ENCODE measurements around the gene RNF213.
"Not testable (repeated sequence)": the region's sequence is repeated elsewhere in the genome, so short reads cannot be mapped to it uniquely, and the experiment has no call there.

Gene RNF213

DNA sequence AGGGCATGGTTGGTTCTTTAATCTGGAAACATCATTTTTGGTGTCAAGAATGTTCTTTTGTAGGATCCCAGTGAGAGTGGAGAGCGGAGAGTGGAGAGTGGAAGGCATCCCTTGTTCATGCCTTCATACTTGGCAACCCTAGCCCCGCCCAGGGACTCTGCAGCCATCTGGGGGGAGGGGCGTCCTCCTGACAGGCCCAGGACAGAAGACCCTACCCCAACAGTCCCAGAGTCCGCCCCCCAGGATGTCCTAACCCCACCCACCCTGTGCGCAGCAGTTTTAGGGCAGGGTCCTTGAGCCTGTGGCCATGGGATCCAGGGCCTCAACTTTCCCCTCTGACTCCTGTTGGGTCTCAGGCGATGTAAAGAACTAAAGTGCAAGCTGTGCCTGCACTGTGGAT, 36.0 kb upstream of the RNF213 start:
- DNase-seq (ENCODE audit: low read depth in 2 of 2), result no peak

- DNase-seq (ENCODE audit: low read depth in 2 of 2), result no peak
Observed at GRCh38 chr17:80225230-80225629, 35.4 kb upstream of the RNF213 start.

- no peak for DNase-seq (ENCODE audit: low read depth in 2 of 2)
Observed at GRCh38 chr17:80227156-80227555, 33.5 kb upstream of the RNF213 start.

DNA sequence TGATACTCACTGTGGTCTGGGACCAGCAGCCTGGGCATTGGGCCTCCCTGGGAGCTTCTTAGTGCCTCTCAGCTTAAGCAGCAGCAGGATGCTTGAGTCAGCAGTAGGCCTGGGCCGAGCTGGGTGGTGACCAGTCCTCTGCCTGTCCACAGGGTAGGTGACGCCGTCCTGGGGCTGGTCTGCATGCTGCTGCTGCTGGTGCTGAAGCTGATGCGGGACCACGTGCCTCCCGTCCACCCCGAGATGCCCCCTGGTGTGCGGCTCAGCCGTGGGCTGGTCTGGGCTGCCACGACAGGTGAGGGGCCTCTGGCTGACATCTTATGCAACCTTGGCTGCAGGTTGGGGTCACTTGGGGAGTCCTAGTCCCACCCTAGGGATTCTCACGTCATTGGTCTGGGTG, 33.0 kb upstream of the RNF213 start:
- DNase-seq (ENCODE audit: low read depth in 2 of 2), result no peak

- DNase-seq (ENCODE audit: low read depth in 2 of 2), result no peak
Observed at GRCh38 chr17:80228477-80228876, 32.2 kb upstream of the RNF213 start.

DNA sequence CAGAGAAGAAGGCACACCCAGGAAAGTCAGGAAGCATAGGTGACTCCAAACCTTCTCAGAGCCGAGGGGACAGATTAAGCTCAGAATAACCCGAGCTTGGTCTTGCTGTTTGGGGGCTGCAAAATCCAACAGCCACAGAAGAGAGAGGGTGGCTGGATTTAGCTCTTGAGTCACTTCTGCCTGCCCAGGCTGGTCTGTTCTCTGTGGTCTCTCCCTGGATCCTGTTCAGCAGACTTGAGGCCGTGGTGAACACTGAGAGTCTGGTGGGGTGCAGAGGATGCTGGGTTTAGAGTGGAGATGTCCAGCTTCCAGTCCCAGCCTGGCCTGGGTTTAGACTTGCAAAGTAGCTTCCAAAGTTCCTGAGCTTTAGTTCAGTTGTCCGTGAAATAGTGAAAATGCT, 31.6 kb upstream of the RNF213 start:
- DNase-seq (ENCODE audit: low read depth in 2 of 2), result no peak

DNA sequence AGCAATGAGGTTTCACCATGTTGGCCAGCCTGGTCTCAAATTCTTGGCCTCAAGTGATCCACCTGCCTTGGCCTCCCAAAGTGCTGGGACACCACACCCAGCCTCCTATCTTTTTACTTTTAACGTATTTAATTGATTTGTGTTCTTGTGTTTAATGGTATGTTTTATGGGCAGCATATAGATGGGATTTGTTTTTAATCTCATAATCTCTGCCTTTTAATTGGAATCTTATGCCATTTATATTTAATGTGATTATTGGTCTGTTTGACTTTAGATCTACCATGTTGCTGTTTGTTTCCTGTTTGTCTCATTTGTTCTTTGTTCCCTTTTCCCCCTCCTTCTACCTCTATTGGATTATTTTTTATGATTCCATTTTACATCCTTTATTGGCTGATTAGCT, 28.2 kb upstream of the RNF213 start:
- no peak for DNase-seq (ENCODE audit: low read depth in 2 of 2)

GRCh38 chr17:80233202-80233601, 27.4 kb upstream of the RNF213 start:
- no peak for DNase-seq (ENCODE audit: low read depth in 2 of 2)

- no peak for DNase-seq (ENCODE audit: low read depth in 2 of 2)
Observed at GRCh38 chr17:80236911-80237310, 23.7 kb upstream of the RNF213 start.

- DNase-seq (ENCODE audit: low read depth in 2 of 2), result no peak
Observed at GRCh38 chr17:80237386-80237785, 23.3 kb upstream of the RNF213 start.

GRCh38 chr17:80242505-80242904, 18.1 kb upstream of the RNF213 start:
- DNase-seq (ENCODE audit: low read depth in 2 of 2), result no peak

DNA sequence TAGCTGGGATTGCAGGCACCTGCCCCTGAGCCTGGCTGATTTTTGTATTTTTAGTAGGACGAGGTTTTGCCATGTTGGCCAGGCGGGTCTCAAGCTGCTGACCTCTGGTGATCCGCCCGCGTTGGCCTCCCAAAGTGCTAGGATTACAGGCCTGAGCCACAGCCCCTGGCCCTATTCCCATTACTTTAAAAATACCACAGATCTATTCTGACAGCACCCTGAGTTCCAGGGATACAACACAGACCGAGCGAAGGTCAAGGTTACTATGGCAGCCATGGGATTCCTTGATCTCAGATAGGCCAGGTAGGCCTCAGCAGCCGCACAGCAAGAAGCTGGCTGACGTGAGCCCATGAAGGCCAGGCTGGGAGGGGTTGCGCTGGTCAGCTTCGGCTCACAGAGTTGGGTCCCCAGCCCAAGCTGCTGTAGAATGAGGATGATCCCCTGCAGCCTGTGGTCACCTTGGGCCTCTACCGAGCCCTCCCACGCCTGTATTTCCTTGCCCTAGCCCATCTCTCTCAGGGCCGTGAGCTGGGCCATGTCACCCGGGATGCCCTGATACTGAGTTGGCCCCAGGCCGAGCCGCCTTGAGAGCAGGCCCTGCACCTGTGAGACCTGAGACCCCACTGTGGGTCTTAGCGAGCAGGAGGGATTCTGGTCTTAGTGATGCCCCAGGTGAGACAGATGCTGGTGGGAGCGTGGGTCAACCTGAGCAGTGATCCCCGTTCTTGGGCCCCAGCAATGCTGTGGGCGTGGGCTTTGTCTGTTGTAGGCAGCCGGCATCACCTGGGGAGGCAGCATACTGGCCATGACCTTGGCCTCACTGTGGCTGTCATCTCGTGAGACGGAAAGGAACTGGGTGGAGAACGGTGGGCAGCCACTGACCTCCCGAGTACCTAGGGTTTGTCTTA, 16.9 kb upstream of the RNF213 start:
- no peak for DNase-seq (ENCODE audit: low read depth in 2 of 2)

- DNase-seq (ENCODE audit: low read depth in 2 of 2), result not testable (repeated sequence)
Observed at GRCh38 chr17:80244448-80244847, 16.2 kb upstream of the RNF213 start.

DNA sequence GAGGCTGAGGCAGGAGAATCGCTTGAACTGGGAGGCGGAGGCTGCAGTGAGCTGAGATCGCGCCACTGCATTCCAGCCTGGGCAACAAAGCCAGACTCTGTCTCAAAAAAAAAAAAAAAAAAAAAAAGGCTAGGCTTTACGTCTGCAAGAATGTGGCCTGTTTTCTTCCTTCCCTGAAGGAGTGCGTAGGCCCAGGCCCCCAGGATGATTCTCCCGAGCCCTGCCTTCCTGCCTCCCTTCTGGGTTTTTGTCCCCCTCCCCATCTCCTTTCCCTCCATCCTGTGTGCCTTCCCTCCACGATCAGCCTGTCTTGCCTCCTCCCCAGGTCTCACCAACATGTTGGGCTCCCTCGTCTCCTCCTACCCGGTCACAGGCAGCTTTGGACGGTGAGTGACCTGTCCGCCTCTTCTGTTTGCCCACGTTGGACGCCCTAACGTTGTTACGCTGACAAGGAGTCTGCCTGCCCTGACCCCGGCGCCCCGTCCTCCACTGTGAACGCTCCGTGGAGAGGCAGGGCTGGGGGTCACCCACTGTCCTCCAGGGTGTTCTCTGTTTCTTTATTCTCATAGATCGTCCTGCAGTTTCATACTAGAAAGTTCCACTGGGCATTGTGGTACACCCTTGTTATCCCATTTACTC, 15.7 kb upstream of the RNF213 start:
- DNase-seq (ENCODE audit: low read depth in 2 of 2), result no peak

DNA sequence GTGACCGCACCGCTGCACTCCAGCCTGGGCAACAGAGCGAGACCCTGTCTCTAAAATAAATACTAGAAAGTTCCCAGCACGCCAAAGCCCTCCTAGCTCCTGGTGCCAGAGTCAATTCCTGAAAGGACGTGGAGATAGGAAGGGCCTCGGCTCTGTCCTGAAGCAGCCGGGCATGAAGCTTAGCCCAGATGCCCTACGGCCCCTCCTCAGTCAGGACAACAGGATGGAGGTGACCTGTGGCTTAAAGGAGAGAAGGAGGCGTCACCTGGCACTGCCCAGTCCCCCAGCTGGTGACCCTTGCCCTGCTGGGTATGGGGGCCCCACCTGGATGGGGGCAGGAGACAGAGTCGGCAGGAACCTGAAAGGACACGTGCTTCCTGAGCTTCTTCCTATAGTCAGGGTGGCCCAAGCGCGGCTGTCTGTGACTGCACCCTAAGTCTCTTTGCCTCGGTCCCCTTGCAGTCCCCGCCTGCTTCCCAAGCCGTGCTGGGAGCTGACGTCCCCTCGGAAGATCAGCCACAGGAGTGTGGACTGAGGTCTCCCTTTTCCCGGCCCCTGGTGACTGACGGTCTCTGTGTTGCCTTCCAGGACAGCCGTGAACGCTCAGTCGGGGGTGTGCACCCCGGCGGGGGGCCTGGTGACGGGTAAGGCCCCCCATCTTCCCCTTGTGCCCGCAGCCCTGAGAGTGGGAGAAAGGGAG, 14.9 kb upstream of the RNF213 start:
- no peak for DNase-seq (ENCODE audit: low read depth in 2 of 2)

DNA sequence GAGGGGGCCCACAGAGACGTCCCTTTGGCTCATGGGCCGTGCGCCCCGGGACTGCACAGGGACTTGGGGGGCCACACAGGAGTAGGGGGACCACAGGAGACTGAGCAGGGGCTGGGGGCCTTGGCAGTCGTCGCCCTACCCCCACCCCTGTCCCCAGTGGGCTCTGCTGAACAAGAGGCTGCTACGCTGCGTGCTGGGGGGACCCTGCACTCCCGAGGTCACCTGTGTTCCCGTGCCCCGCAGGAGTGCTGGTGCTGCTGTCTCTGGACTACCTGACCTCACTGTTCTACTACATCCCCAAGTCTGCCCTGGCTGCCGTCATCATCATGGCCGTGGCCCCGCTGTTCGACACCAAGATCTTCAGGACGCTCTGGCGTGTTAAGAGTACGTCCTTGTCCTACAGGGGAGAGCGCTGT, 14.4 kb upstream of the RNF213 start:
- DNase-seq (ENCODE audit: low read depth in 2 of 2), result no peak

DNA sequence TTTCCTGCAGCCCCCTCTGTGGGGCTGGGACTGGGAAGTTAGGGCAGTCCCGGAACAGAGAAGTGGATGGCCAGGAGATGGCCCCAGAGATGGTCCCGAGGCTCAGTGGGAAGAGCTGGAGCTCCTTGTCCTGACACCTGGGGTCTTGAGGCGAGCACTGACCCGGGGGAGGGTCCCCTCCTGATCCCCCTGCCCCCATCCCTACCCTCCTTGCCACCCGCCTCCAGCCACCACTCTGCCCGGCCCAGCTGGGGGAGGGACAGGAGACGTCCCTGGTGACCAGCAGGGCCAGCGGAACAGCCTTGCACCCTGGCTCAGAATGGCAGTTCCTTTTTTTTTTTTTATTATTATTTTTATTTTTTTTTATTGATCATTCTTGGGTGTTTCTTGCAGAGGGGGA, 13.9 kb upstream of the RNF213 start:
- no peak for DNase-seq (ENCODE audit: low read depth in 2 of 2)

- DNase-seq (ENCODE audit: low read depth in 2 of 2), result no peak
Observed at GRCh38 chr17:80247561-80247960, 13.1 kb upstream of the RNF213 start.

DNA sequence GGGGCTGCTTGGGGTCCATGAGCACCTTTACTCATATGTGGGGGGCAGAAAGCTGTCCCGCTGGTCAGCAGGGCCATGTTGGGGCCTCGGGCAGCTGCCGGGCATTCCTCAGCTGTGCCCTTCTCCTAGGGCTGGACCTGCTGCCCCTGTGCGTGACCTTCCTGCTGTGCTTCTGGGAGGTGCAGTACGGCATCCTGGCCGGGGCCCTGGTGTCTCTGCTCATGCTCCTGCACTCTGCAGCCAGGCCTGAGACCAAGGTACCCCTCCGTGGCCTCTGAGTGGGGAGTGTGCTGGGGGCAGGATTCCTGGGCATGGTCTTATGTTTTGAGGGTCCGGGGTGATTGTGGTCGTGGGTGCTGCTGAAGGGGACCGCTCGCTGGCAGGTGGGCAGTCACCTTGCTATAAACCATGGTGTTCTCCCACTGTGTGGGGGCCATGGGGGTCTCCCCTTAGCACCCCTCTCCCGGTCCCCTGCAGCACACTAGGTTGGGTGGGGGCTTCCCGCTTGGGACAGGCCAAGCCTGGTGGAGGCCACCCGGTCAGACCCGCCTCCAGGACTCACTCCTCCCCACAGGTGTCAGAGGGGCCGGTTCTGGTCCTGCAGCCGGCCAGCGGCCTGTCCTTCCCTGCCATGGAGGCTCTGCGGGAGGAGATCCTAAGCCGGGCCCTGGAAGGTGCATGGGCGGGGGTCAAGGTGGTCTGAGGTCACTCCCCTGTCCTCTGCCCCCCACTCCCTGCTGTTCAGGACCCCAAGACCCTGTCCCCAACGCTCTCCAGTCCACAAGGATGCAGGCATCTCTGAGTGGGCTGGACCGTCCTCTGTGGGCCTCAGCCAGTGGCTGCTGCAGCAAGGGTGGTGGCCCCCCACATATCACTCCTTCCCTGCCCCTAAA, 12.4 kb upstream of the RNF213 start:
- DNase-seq (ENCODE audit: low read depth in 2 of 2), result no peak

- DNase-seq (ENCODE audit: low read depth in 2 of 2), result no peak
Observed at GRCh38 chr17:80248894-80249710, 11.6 kb upstream of the RNF213 start.

GRCh38 chr17:80251966-80252365, 8.7 kb upstream of the RNF213 start:
- DNase-seq (ENCODE audit: low read depth in 2 of 2), result no peak
